HepG2 (cell line): ENCODE measurements around the gene MUC4. TPM values are rescaled to one million over a fixed set of nuclear protein-coding genes. Genes with fewer than 3 reads are reported as not detected.

Source experiments
- ATAC-seq: fragments of 200-7000 bp; cut with Tn5 transposase; 3 replicates; pipeline ENCODE4 v1.9.1; 2020; ENCODE audit warnings: mild to moderate bottlenecking, moderate library complexity
- Bru-seq: library from RNA; stranded (reverse); fragments of 400-500 nt; gene quantifications from one replicate; lab custom pipeline; 2021; lab: Mats Ljungman, UMichigan
- BruChase-seq, 2 experiments: library from RNA; stranded (reverse); fragments of 400-500 nt; gene quantifications; one replicate each; lab custom pipeline; 2021; lab: Mats Ljungman, UMichigan
- BruUV-seq: library from RNA; stranded (reverse); fragments of 400-500 nt; replicated peaks from 2 replicates; lab custom pipeline; 2021; lab: Mats Ljungman, UMichigan
- CTCF ChIA-PET: fragments of 300-600 bp; formaldehyde crosslinking; extraction: SDS; loops from one replicate; lab custom pipeline; 2021; ENCODE audit warnings: low total read pairs, inconsistent platforms, low intra/inter-chr PET ratio; lab: Yijun Ruan, JAX
- POLR2A ChIA-PET: fragments of 350-600 bp; sonication (Branson Sonifier 250); formaldehyde crosslinking; loops from one replicate; lab custom pipeline; 2020; ENCODE audit warnings: antibody characterized with exemption, inconsistent platforms; lab: Yijun Ruan, JAX
- DNase-seq: peaks from one replicate; pipeline ENCODE4 v3.0.0-alpha.2; 2015; ENCODE audit warnings: low spot score
- FAIRE-seq: peaks from 3 replicates; lab custom pipeline; 2011; peaks lifted over from hg19 to GRCh38; lab: Jason Lieb, UNC
- H2AFZ ChIP-seq: one replicate; pipeline ENCODE4 v1.6.1; 2011; ENCODE audit warnings: low read length, inconsistent platforms
- H3K27ac ChIP-seq: fragments of 300-600 bp; 3 replicates; pipeline ENCODE4 v1.8.0; 2011; ENCODE audit warnings: mixed run types, mild to moderate bottlenecking, mixed read lengths, low read length, inconsistent platforms; ENCODE audit not compliant: insufficient read depth; ENCODE audit errors: extremely low read length
- H3K27me3 ChIP-seq, 2 experiments: fragments of 200-600 bp in 1 of 2; 2 replicates in 1 of 2; 3 replicates in 1 of 2; pipeline versions ENCODE4 v1.6.0 to v1.8.0; 2011; ENCODE audit warnings: low read length in 2 of 2, mild to moderate bottlenecking in 2 of 2, moderate library complexity in 2 of 2, inconsistent platforms in 1 of 2; ENCODE audit not compliant: insufficient read depth in 2 of 2, control insufficient read depth in 1 of 2
- H3K36me3 ChIP-seq, 2 experiments: fragments of 200-600 bp in 1 of 2; replicated peaks in 1 of 2; 2 replicates in 1 of 2; 3 replicates in 1 of 2; pipeline versions ENCODE4 v1.5.1 to v1.8.0; 2011; ENCODE audit warnings: low read length in 2 of 2, inconsistent platforms in 1 of 2; ENCODE audit not compliant: insufficient read depth in 2 of 2, control insufficient read depth in 1 of 2
- H3K4me1 ChIP-seq: 2 replicates; pipeline ENCODE4 v1.5.1; 2012; ENCODE audit warnings: low read length, inconsistent platforms; ENCODE audit not compliant: insufficient read depth
- H3K4me2 ChIP-seq: 2 replicates; pipeline ENCODE4 v1.6.0; 2011; ENCODE audit warnings: low read depth, low read length, inconsistent platforms
- H3K4me3 ChIP-seq, 3 experiments: fragments of 200-600 bp in 1 of 3; sonication (generic), shearing (Covaris generic) in 1 of 3; replicated peaks in 1 of 3; 2 replicates each; pipeline ENCODE4 v1.5.1; 2011 to 2016; ENCODE audit warnings: low read length in 3 of 3, inconsistent platforms in 2 of 3, low read depth in 2 of 3, mild to moderate bottlenecking in 2 of 3, control low read depth in 1 of 3, mixed read lengths in 1 of 3; ENCODE audit not compliant: insufficient read depth in 1 of 3
- H3K79me2 ChIP-seq: one replicate; pipeline ENCODE4 v1.6.1; 2011; ENCODE audit warnings: low read length, inconsistent platforms; ENCODE audit not compliant: insufficient read depth
- H3K9ac ChIP-seq: 2 replicates; pipeline ENCODE4 v1.6.0; 2011; ENCODE audit warnings: mild to moderate bottlenecking, low read depth, low read length, inconsistent platforms; ENCODE audit not compliant: insufficient read depth
- H3K9me3 ChIP-seq: 2 replicates; pipeline ENCODE4 v1.5.1; 2012; ENCODE audit warnings: mild to moderate bottlenecking, low read length
- H4K20me1 ChIP-seq: 2 replicates; pipeline ENCODE4 v1.6.0; 2011; ENCODE audit warnings: inconsistent platforms, mild to moderate bottlenecking, low read length, moderate library complexity; ENCODE audit not compliant: insufficient read depth
- CREBL2 ChIP-seq: sonication (generic); formaldehyde crosslinking; IDR thresholded peaks from 2 replicates; pipeline ENCODE4 v1.8.1; 2023; ENCODE audit warnings: missing genetic modification reagents, mild to moderate bottlenecking, borderline replicate concordance
- GMEB2 ChIP-seq: IDR thresholded peaks from 2 replicates; pipeline ENCODE4 v1.6.1; 2016; ENCODE audit warnings: missing biosample characterization, missing genetic modification reagents, low read depth
- ZBTB42 ChIP-seq: sonication (generic); formaldehyde crosslinking; IDR thresholded peaks from 2 replicates; pipeline ENCODE4 v1.5.0; 2020; ENCODE audit warnings: mild to moderate bottlenecking, missing genetic modification reagents
- ZNF446 ChIP-seq: sonication (generic); formaldehyde crosslinking; IDR thresholded peaks from 2 replicates; pipeline ENCODE4 v1.5.0; 2020; ENCODE audit warnings: mild to moderate bottlenecking, missing genetic modification reagents
- WGBS: methylation state at CpG from one replicate; pipeline ENCODE4 v1.1.6; 2017; ENCODE audit warnings: low lambda C conversion rate; 5-methylcytosine and 5-hydroxymethylcytosine counted together
- in situ Hi-C: cut with HindIII; loops from 2 replicates; pipeline ENCODE4 v1.10.0; 2017; ENCODE audit warnings: low pct_unique_long_range_greater_than_20kb; ENCODE audit not compliant: extremely low pct_ligation_motif_present
- intact Hi-C: fragments of 100-400 bp; cut with micrococcal nuclease; formaldehyde crosslinking; loops from one replicate; pipeline ENCODE4 v1.10.0; 2022; ENCODE audit not compliant: unreplicated experiment
- long read RNA-seq, 2 experiments: library from RNA in 1 of 2; library from polyadenylated mRNA in 1 of 2; stranded (forward) in 1 of 2; unstranded in 1 of 2; transcript quantifications; one replicate each; pipeline ENCODE4 v2.0.0, GENCODE V29; 2019 to 2022
- polyA minus RNA-seq, 3 experiments: library from RNA; depleted of rRNA, polyadenylated mRNA; stranded (reverse); fragments of >200 nt; gene quantifications; 2 replicates each; pipeline ENCODE4 v1.2.3, GENCODE V29; 2011; ENCODE audit warnings: low replicate concordance in 1 of 3
- polyA plus RNA-seq, 8 experiments: library from polyadenylated mRNA; depleted of rRNA in 3 of 8; stranded (reverse) in 7 of 8; unstranded in 1 of 8; fragments of >200 nt; fragmentation: Illumina TruSeq in 4 of 8; extraction: Trizol in 4 of 8; gene quantifications; 2 replicates each; pipeline versions ENCODE4 v1.2.1 to v1.2.3, GENCODE V29; 2011 to 2016; ENCODE audit warnings: low read depth in 4 of 8, missing spikeins in 1 of 8, mixed read lengths in 1 of 8; ENCODE audit not compliant: insufficient read depth in 1 of 8
- total RNA-seq, 5 experiments: library from RNA; depleted of rRNA; stranded (reverse); fragments of >200 nt; fragmentation: Illumina TruSeq; extraction: Trizol; gene quantifications; 2 replicates each; pipeline ENCODE4 v1.2.3, GENCODE V29; 2016; ENCODE audit warnings: low read depth in 1 of 5

The MUC4 gene
- not detected in 2 replicates for total RNA-seq (2016; rRNA removed; fragmentation: Illumina TruSeq; extraction: Trizol)
- total RNA-seq (2016; cell fraction: cytosol; rRNA removed; fragmentation: Illumina TruSeq; extraction: Trizol; ENCODE audit: low read depth) = not detected in 2 replicates
- total RNA-seq (2016; cell fraction: insoluble cytoplasmic fraction; rRNA removed; fragmentation: Illumina TruSeq; extraction: Trizol) = not detected in 2 replicates
- total RNA-seq (2016; cell fraction: membrane; rRNA removed; fragmentation: Illumina TruSeq; extraction: Trizol) = not detected in 2 replicates
- not detected in 2 replicates for total RNA-seq (2016; cell fraction: nucleus; rRNA removed; fragmentation: Illumina TruSeq; extraction: Trizol)
- 0.03 TPM in 1 of 2 replicates, not detected in the other for polyA plus RNA-seq (2011; rRNA removed)
- 0.01 TPM in 1 of 2 replicates, not detected in the other for polyA plus RNA-seq (2011; cell fraction: cytosol; rRNA removed)
- polyA plus RNA-seq (2011; cell fraction: nucleus; rRNA removed) = 0.10 and 0.42 TPM in 2 replicates
- polyA plus RNA-seq (2012) = not detected in 2 replicates
- not detected in 2 replicates for polyA plus RNA-seq (2016; cell fraction: cytosol; fragmentation: Illumina TruSeq; extraction: Trizol; ENCODE audit: low read depth)
- not detected in 2 replicates for polyA plus RNA-seq (2016; cell fraction: insoluble cytoplasmic fraction; fragmentation: Illumina TruSeq; extraction: Trizol; ENCODE audit: low read depth)
- polyA plus RNA-seq (2016; cell fraction: membrane; fragmentation: Illumina TruSeq; extraction: Trizol; ENCODE audit: low read depth) = not detected in 2 replicates
- not detected in 2 replicates for polyA plus RNA-seq (2016; cell fraction: nucleus; fragmentation: Illumina TruSeq; extraction: Trizol; ENCODE audit: insufficient read depth, low read depth)
- 0.40 TPM in 1 of 2 replicates, not detected in the other for polyA minus RNA-seq (2011; rRNA and poly(A)+ RNA removed; ENCODE audit: low replicate concordance)
- not detected in 2 replicates for polyA minus RNA-seq (2011; cell fraction: cytosol; rRNA and poly(A)+ RNA removed)
- polyA minus RNA-seq (2011; cell fraction: nucleus; rRNA and poly(A)+ RNA removed) = under 0.01 TPM in 1 of 2 replicates, not detected in the other
- percentile 5 among the genes with signal in this experiment for Bru-seq, nascent RNA
- not detected for BruChase-seq, experiment 1, labeled RNA remaining after a 6-hour chase
- BruChase-seq, experiment 2, labeled RNA remaining after a 2-hour chase = percentile 2 among the genes with signal in this experiment
- long read RNA-seq, experiment 1 = 0 reads
- long read RNA-seq, experiment 2 = 0 reads

GRCh38 chr3:195811756-195812155 is at the start of gene MUC4:
MUC4 (minus strand) TSS chr3:195811929; CDS start chr3:195811817, 112 bp downstream.
- intact Hi-C loops = no loop called here
- Histone ChIP-seq H3K9me3 (no peaks in the 10 kb centered on the region), H3K27ac (no peak within 1 kb of the TSS), H3K4me3 (no peak within 1 kb of the TSS), H3K4me1 (no peaks in the 10 kb centered on the region), H3K36me3 (no peaks in the 10 kb centered on the region), H2AFZ (no peak within 1 kb of the TSS), H4K20me1 (no peaks in the 10 kb centered on the region), H3K79me2 (no peaks in the 10 kb centered on the region), H3K4me2 (no peak within 1 kb of the TSS), H3K27me3 (peaks cover 18 to 77% of the 10 kb centered on the region in 2 experiments; a peak in 4 of 5 replicates), H3K9ac (no peak within 1 kb of the TSS)
- TF ChIP-seq ZBTB42 (CRISPR knock-in tag) (no peak), CREBL2 (CRISPR knock-in tag) (no peak), ZNF446 (CRISPR knock-in tag) (no peak), GMEB2 (CRISPR knock-in tag) (no peak)
- DNase-seq (no peak), ATAC-seq (no peak), FAIRE-seq (no peak)
- CTCF ChIA-PET = no interaction called here
- POLR2A ChIA-PET = no interaction called here
- 8% methylated on average over 10 of the region's 14 CpGs for WGBS
- BruUV-seq = no TSS peak
- in situ Hi-C loops = no loop called here
